ENCODE measurements around the gene NFKBIA.

- TF ChIP-seq CTCF (IDR thresholded peaks at IDR 0.05) (no peak), POLR2A (IDR thresholded peaks at IDR 0.05) (no peak)
Measured at GRCh38 chr14:35383569-35384454, 20.7 kb downstream of the NFKBIA start.

Measured in transverse colon (tissue), 3 donors.